ENCODE measurements around the gene GPBAR1.

GPBAR1 gene

GRCh38 chr2:218244204-218244603 is 16.6 kb upstream of the GPBAR1 start:
- DNase-seq (ENCODE audit: low spot score), result no peak

- no peak for DNase-seq (ENCODE audit: low spot score)
These were observed 16.1 kb upstream of the GPBAR1 start for GRCh38 chr2:218244665-218245064.

GRCh38 chr2:218245214-218245613 is 15.6 kb upstream of the GPBAR1 start:
- no peak for DNase-seq (ENCODE audit: low spot score)

- DNase-seq (ENCODE audit: low spot score), result no peak
These were observed 11.1 kb upstream of the GPBAR1 start for GRCh38 chr2:218249691-218250090.

- DNase-seq (ENCODE audit: low spot score), result no peak
These were observed 8.1 kb upstream of the GPBAR1 start for GRCh38 chr2:218252509-218253231.

GRCh38 chr2:218253232-218253625 is 7.6 kb upstream of the GPBAR1 start:
- DNase-seq (ENCODE audit: low spot score), result no peak

GRCh38 chr2:218255446-218255845 is 5.4 kb upstream of the GPBAR1 start:
- no peak for DNase-seq (ENCODE audit: low spot score)

GRCh38 chr2:218256612-218257350 is 4.0 kb upstream of the GPBAR1 start:
- DNase-seq (ENCODE audit: low spot score), result no peak

- DNase-seq (ENCODE audit: low spot score), result peak; percentile 56
These were observed 3.3 kb upstream of the GPBAR1 start for GRCh38 chr2:218257390-218257981.

- DNase-seq (ENCODE audit: low spot score), result no peak
These were observed 1.5 kb upstream of the GPBAR1 start for GRCh38 chr2:218259099-218259961.

- DNase-seq (ENCODE audit: low spot score), result no peak
These were observed 649 bp upstream of the GPBAR1 start for GRCh38 chr2:218260166-218260565.

- no peak for DNase-seq (ENCODE audit: low spot score)
These were observed 815 bp downstream of the GPBAR1 start for GRCh38 chr2:218261423-218262236.

- no peak for DNase-seq (ENCODE audit: low spot score)
These were observed 1.4 kb downstream of the GPBAR1 start for GRCh38 chr2:218262237-218262600.

- no peak for DNase-seq (ENCODE audit: low spot score)
These were observed 2.1 kb downstream of the GPBAR1 start for GRCh38 chr2:218262631-218263586.

- DNase-seq (ENCODE audit: low spot score), result no peak
These were observed 3.2 kb downstream of the GPBAR1 start for GRCh38 chr2:218263817-218264641.

- DNase-seq (ENCODE audit: low spot score), result no peak
These were observed 4.2 kb downstream of the GPBAR1 start for GRCh38 chr2:218264773-218265561.

- DNase-seq (ENCODE audit: low spot score), result no peak
These were observed 4.8 kb downstream of the GPBAR1 start for GRCh38 chr2:218265626-218266025.

GRCh38 chr2:218266316-218266979 is 5.6 kb downstream of the GPBAR1 start:
- no peak for DNase-seq (ENCODE audit: low spot score)
